Astrocyte (in vitro differentiated cells and primary cell): ENCODE results near the gene UCHL1.

Source experiments
- EZH2 ChIP-seq: IDR thresholded peaks from 2 replicates; pipeline ENCODE4 v1.6.1; 2012; ENCODE audit warnings: mild to moderate bottlenecking, low read length, inconsistent platforms; ENCODE audit not compliant: insufficient read depth
- TF ChIP-seq, protein P1 (sequence below): IDR thresholded peaks from 2 replicates; pipeline ENCODE4 v1.5.1; 2011; ENCODE audit warnings: low read depth, mild to moderate bottlenecking, inconsistent platforms, low read length, moderate library complexity; ENCODE audit not compliant: insufficient read depth

DNA sequence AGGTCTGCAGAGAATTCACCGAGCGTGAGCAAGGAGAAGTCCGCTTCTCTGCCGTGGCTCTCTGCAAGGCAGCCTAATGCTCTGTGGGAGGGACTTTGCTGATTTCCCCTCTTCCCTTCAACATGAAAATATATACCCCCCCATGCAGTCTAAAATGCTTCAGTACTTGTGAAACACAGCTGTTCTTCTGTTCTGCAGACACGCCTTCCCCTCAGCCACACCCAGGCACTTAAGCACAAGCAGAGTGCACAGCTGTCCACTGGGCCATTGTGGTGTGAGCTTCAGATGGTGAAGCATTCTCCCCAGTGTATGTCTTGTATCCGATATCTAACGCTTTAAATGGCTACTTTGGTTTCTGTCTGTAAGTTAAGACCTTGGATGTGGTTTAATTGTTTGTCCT lies 11.3 kb downstream of the UCHL1 start:
- TF ChIP-seq, protein P1, sequence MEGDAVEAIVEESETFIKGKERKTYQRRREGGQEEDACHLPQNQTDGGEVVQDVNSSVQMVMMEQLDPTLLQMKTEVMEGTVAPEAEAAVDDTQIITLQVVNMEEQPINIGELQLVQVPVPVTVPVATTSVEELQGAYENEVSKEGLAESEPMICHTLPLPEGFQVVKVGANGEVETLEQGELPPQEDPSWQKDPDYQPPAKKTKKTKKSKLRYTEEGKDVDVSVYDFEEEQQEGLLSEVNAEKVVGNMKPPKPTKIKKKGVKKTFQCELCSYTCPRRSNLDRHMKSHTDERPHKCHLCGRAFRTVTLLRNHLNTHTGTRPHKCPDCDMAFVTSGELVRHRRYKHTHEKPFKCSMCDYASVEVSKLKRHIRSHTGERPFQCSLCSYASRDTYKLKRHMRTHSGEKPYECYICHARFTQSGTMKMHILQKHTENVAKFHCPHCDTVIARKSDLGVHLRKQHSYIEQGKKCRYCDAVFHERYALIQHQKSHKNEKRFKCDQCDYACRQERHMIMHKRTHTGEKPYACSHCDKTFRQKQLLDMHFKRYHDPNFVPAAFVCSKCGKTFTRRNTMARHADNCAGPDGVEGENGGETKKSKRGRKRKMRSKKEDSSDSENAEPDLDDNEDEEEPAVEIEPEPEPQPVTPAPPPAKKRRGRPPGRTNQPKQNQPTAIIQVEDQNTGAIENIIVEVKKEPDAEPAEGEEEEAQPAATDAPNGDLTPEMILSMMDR, result no peak
- TF ChIP-seq EZH2, result no peak
